ENCODE measurements around the gene TNK2.
A peak's percentile ranks its signal among the peaks of the same experiment; 100 is the strongest.

GRCh38 chr3:195895078-195895860 lies 13.1 kb downstream of the TNK2 start:
- TF ChIP-seq CTCF (IDR thresholded peaks at IDR 0.05; ENCODE audit: control extremely low read depth in 1 of 3, insufficient read depth in 1 of 3, low read depth in 1 of 3, low read length in 3 of 3) (peak in 1 of 3 experiments; percentile 38; a peak in 2 of 4 replicates), POLR2A (IDR thresholded peaks at IDR 0.05; ENCODE audit: control extremely low read depth in 1 of 2, low read depth in 2 of 2, low read length in 2 of 2) (0 out of 3 replicates have a peak, but pooled peaks of 1 of the 2 experiments have one; percentile 26), POLR2AphosphoS5 (IDR thresholded peaks at IDR 0.05; ENCODE audit: low read depth, low read length) (no peak), RFX5 (IDR thresholded peaks at IDR 0.05; ENCODE audit: borderline replicate concordance, low read depth, low read length) (no peak), CREB1 (IDR thresholded peaks at IDR 0.05) (peak; percentile 75), ZNF274 (IDR thresholded peaks at IDR 0.05; ENCODE audit: borderline replicate concordance, extremely low read depth, low read length) (no peak), TAF1 (IDR thresholded peaks at IDR 0.05; ENCODE audit: low read depth, low read length) (no peak), BCL11A (IDR thresholded peaks at IDR 0.05; ENCODE audit: low read depth in 2 of 2, low read length in 2 of 2) (no peak), CBX5 (IDR thresholded peaks at IDR 0.05; ENCODE audit: low read depth, low read length) (no peak), ATF2 (IDR thresholded peaks at IDR 0.05; ENCODE audit: low read length) (no peak)
